ENCODE measurements around the gene UQCC3.

GRCh38 chr11:62680825-62681240 is 9.4 kb downstream of the UQCC3 start:
- TF ChIP-seq CTCF (conservative IDR thresholded peaks at IDR 0.05; ENCODE audit: low read length) = peak; percentile 63
- no peak for TF ChIP-seq EZH2phosphoT487 (IDR thresholded peaks at IDR 0.05; ENCODE audit: borderline replicate concordance)

All from Loucy (cell line).